SHP77 (cell line): ENCODE measurements around the gene ZSWIM8.

Experiments used
- DNase-seq, 2 experiments: peaks; one replicate each; lab custom pipeline; 2025; lab: John Stamatoyannopoulos, UW

The ZSWIM8 gene

GRCh38 chr10:73841061-73841421, 55.6 kb downstream of the ZSWIM8 start:
- DNase-seq, result no peak

GRCh38 chr10:73841526-73842285, 56.3 kb downstream of the ZSWIM8 start:
- DNase-seq, result no peak

- no peak for DNase-seq
Observed at GRCh38 chr10:73842349-73842748, 56.9 kb downstream of the ZSWIM8 start.

GRCh38 chr10:73843261-73843660, 57.9 kb downstream of the ZSWIM8 start:
- DNase-seq, result no peak

GRCh38 chr10:73847031-73847430, 61.6 kb downstream of the ZSWIM8 start:
- DNase-seq, result no peak

GRCh38 chr10:73848821-73849489, 63.5 kb downstream of the ZSWIM8 start:
- DNase-seq, result peak; percentile 13 to 31

GRCh38 chr10:73850211-73850610, 64.8 kb downstream of the ZSWIM8 start:
- no peak for DNase-seq

GRCh38 chr10:73850863-73851461, 65.6 kb downstream of the ZSWIM8 start:
- DNase-seq, result no peak
